Stimulated activated CD4-positive, alpha-beta T cell treated with anti-CD3 and anti-CD28 coated beads, TNF-alpha, amount 100 ng/mL, for 1 hour (primary cell): ENCODE measurements around the gene CHRND.
"Not testable (repeated sequence)": the region's sequence is repeated elsewhere in the genome, so short reads cannot be mapped to it uniquely, and the experiment has no call there.

Source experiments
- DNase-seq, 3 donors: peaks; one replicate each; pipeline ENCODE4 v3.0.0-alpha.2; 2020; ENCODE audit warnings: low read depth in 3 of 3, low spot score in 1 of 3

CHRND gene

DNA sequence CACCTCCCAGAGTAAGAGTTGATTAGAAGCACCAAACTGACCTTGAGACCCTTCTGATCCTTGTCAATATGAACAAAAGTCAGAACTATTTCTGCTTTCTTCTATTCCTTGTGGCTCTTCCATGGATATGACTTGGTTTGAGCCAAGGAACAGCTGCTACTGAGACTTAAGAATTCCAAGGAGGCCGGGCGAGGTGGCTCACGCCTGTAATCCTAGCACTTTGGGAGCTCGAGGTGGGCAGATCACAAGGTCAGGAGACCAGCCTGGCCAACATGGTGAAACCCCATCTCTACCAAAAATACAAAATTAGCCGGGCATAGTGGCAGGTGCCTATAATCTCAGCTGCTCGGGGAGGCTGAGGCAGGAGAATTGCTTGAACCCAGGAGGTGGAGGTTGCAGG is 44.5 kb downstream of the CHRND start:
- DNase-seq = not testable (repeated sequence)

DNA sequence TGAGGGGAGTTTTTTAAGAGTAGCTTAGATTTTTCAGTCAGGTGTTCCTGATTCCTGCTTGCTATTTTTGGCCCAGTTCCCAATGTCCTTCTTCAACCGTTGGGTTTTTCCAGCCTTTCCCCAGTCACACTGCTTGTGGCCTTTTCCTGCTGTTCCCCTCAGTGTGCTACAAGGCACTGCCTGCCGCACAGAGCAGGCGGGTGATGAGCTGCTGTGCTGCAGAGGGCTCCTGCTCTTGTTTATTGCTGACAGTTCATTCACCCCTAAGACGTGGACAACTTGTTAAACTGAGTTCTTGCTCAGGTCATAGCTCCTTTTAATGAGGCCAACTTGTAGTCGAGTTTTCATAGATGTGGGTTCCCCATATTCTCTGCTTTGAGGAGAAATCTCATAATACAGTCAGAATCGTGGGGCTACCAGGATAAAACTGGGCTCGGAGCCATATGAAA is 45.1 kb downstream of the CHRND start:
- no peak for DNase-seq

DNA sequence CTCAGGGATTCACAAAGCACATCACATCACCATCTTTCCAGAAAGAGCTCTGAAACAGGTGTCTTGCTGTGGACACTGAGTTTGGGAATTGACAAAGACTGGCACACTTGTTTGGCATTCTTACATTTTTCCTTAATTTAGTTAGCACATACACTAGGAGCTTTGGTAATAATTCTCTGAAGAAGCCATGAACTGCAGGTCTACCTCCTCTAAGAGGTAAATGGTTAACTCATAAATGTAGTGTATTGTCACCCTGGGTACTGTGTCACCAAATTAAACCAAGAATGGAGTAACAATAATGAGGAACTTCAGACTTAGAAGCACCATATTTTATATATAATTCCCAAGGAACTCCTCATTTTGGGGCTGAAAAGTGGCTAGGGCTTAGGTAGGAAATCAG is 47.1 kb downstream of the CHRND start:
- DNase-seq = no peak

DNA sequence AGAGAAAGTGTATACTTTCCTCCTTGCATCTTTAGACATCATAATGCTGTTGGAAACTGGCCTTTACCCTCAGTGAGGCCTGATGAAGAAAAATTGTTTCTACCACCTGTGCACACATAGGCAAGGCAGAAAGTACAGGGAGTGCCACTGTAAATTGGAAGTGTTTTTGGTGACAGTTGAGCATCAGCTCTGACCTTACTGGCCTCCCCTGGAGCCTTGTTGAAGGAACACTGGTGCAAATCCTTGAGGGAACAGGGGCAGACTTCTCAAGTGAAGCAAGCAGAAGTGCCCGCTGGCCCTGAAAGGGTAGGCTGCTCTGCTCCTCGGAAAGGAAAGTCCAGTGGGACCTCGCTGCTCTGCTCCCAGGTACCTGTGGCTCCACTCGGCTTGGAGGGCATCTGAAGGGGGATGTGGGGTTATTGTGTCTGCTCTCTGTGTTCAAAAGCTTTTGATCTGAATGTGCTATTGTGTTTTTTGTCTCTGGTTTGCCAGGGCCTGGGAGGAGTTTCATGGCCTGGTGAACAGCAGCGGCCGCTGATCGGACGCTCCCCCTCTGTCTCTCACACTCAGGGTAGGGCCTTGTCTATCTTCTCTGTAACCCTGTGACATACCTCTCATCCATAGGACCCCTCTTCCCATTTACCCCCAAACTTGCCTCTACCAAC is 47.9 kb downstream of the CHRND start:
- DNase-seq = no peak

DNA sequence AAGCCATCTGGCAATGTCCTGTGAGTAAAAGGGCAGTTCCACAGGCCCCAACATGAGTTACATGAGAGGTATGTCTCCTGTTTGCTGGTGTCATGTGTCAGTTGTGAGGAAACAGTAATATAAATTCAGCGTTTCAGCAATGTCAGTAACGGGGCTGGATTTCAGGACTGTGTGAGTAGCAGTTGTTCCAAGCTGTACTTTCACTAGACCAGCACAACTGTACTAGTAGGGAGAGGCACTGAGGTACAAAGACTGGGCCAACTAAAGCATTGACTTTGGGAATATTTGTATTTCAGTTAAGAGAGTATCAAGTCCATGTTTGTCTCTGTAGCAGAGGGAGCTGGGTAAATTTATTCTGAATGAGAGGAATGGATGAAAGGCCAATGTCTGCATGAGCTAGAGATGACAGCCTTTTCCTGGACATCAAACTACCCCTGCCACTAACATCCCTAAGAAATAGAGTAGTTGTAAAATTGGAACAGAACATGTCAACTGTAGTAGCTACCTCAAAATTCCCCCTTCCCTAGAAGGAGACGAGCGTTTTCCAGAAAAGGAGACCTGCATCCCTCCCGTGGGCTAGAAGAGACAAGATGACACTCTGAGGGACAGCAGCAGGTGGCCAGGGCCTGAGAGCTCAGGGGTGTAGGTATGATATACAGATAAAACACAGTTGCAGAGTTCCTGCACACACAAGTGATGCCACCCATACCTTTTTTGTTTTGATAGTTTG is 48.9 kb downstream of the CHRND start:
- DNase-seq = no peak

DNA sequence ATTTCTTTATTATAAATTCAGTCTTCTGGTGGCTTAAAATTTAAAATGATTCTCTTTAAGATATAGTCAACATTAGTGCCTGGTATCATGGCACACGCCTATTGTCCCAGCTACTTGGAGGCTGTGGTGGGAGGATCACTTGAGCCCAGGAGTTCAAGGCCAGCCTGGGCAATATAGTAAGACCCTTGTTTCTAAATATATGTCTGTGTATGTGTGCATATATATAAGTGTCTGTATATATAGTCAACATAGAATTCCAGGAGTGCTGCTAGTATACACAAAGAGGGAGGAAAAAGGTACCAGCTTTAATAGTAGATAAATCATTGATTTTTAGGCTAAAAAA is 49.4 kb downstream of the CHRND start:
- DNase-seq = no peak

DNA sequence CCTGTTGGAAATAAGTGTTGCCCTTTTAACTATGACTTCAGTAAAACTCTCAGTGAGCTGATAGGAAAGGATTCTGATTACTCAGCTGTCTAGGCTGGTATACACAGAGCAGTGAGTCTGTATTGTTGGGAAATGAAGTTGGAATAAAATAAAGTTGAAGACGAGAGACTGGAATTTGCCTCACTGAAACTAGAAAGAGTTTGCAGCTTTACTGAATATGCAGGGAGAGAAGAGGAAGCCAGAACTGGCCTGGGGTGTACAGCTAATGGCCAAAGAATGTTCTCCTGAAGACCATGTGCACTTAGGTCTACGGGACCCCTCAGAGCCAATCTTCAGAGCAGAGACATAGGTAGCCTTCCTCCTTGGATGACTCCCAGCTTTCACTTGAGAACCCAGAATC is 51.0 kb downstream of the CHRND start:
- no peak for DNase-seq

DNA sequence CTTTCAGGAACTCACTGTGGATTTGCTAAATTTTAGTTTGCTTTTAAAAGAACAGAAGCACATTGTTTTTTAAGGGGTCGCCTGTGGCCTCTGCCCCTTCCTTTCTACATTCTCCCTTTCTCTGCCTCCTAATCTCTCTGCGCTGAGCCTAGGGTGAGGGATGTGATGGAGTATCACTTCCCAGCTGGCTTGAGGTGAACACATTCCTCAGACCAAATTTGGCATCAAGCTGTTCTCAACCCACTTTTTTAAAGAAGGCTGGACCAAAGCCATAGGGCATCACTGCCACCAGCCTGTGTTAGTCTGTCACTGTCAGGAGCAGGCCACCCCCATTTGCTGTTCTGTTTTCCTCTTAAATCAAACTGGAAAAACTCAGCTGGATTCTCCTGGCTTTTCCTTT is 51.9 kb downstream of the CHRND start:
- DNase-seq = no peak

DNA sequence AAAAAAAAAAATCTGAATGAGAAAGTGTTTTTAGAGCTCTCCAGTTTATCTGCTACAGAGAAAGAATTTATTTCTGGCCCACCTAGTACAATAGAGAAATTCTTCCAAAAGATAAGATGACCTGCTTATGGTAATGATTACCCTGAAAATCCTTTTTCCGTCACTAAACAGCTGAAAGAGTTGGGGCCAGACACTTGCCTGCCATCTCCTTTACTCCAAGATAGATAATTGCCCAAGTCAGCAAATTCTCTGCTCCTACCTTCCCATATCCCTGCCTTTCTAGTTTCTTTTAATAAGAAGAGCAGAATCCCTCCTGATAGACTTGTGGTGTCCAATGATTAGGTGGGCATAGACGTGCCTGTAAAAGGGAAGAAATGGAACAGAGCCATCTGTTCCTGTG is 52.7 kb downstream of the CHRND start:
- no peak for DNase-seq

DNA sequence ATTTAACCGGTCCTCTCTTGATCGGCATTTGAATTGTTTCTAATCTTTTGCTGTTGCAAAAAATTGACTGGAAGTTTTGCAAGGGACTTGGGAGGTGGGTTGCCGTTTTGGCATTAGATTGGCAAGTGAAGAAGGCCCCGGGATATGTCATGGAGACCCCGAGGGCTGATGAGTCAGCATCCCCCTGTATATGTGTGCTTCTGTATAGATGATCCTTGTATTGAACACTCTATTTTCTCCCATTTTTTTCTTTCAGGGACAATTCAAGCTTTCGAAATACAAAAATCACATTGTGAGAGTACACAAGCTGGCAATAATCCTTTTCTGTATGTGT is 54.7 kb downstream of the CHRND start:
- no peak for DNase-seq

DNA sequence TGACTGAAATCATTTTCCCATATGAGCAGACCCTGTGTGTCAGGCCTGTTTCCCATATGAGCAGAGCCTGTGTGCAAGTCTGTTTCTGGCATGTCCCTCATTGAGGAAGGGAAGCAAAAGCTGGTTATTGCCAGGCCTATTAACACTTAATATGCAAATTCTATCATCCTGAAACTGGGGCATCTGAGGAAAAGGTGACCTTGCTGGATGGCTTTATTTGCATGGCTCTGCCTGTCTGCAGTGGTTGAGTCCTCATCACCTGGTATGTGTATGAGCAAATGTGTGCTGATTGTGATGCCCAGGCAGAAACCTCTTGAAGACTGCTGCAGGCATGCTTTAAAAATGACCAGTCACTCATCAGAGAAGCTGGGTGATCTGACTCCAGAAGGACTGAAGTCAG is 55.8 kb downstream of the CHRND start:
- DNase-seq = no peak

DNA sequence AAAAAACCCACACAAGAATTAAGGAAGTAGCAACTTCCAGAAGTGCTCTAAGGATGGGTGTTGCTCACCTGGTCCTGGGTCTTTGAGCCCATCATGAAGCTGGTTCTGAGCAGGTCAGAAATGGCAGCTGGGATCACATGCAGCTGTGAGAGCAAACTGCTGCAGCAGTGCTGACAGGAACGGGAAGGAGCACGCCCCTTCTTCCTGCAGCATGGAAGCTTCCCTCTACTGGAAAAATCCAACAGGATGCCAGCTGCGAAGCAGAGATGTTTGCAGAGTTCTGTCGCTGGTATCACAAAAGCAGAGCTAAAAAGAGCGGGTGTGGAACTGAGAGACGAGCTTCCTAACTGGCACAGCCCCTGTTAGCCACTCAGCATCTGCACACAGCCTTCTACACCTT is 58.3 kb downstream of the CHRND start:
- DNase-seq = no peak
